ENCODE data around the gene SCN1B.
A peak's percentile ranks its signal among the peaks of the same experiment; 100 is the strongest.

SCN1B gene

GRCh38 chr19:35066121-35066520, 35.9 kb downstream of the SCN1B start:
- DNase-seq (ENCODE audit: extremely low spot score), result no peak
- TF ChIP-seq L3MBTL2 (conservative IDR thresholded peaks at IDR 0.05) (no peak), BHLHE40 (IDR thresholded peaks at IDR 0.05; ENCODE audit: borderline replicate concordance) (no peak), SP1 (IDR thresholded peaks at IDR 0.05) (no peak)
- POLR2A ChIA-PET, result interaction anchor here (0.8 kb wide), 1 partner anchor 10 kb away, joined by 3 read pairs; no protein-coding TSS in a partner anchor
- CTCF ChIA-PET, result interaction anchor here (0.7 to 1.7 kb wide), 6 partner anchors 11 to 70 kb away, joined by 3 to 5 read pairs (median 3); no protein-coding TSS in a partner anchor

- CTCF ChIA-PET, result interaction anchor here (0.6 to 1.7 kb wide), 11 partner anchors 11 to 286 kb away, joined by 3 to 5 read pairs (median 3); no protein-coding TSS in a partner anchor
- POLR2A ChIA-PET, result interaction anchor here (0.7 to 0.8 kb wide), 2 partner anchors 11 to 67 kb away, joined by 3 read pairs; no protein-coding TSS in a partner anchor
- DNase-seq (ENCODE audit: extremely low spot score), result peak; percentile 80
- no peak for TF ChIP-seq ELF4 (IDR thresholded peaks at IDR 0.05)
- no peak for TF ChIP-seq TARDBP (IDR thresholded peaks at IDR 0.05)
- no peak for TF ChIP-seq FOXM1 (IDR thresholded peaks at IDR 0.05; ENCODE audit: borderline replicate concordance)
- TF ChIP-seq ZNF384 (IDR thresholded peaks at IDR 0.05), result peak; percentile 57; the same call in 1 of the 2 replicates
- TF ChIP-seq L3MBTL2 (conservative IDR thresholded peaks at IDR 0.05), result peak; percentile 38; the same call in 1 of the 2 replicates
- TF ChIP-seq SUZ12 (IDR thresholded peaks at IDR 0.05), result no peak
These were observed 36.7 kb downstream of the SCN1B start for GRCh38 chr19:35066691-35067563.

GRCh38 chr19:35068941-35069634, 38.8 kb downstream of the SCN1B start:
- TF ChIP-seq SP1 (IDR thresholded peaks at IDR 0.05), result no peak
- POLR2A ChIA-PET, result no interaction called here
- no peak for DNase-seq (ENCODE audit: extremely low spot score)
- CTCF ChIA-PET, result interaction anchor here (0.8 kb wide), 1 partner anchor 20 kb away, joined by 4 read pairs; no protein-coding TSS in a partner anchor

- POLR2A ChIA-PET, result no interaction called here
- no peak for TF ChIP-seq ELF4 (IDR thresholded peaks at IDR 0.05)
- no peak for TF ChIP-seq FOXM1 (IDR thresholded peaks at IDR 0.05; ENCODE audit: borderline replicate concordance)
- TF ChIP-seq HDGF (IDR thresholded peaks at IDR 0.05; ENCODE audit: borderline replicate concordance), result no peak
- no peak for TF ChIP-seq TARDBP (IDR thresholded peaks at IDR 0.05)
- TF ChIP-seq PKNOX1 (IDR thresholded peaks at IDR 0.05), result no peak
- no peak for TF ChIP-seq SP1 (IDR thresholded peaks at IDR 0.05)
- no peak for TF ChIP-seq NFRKB (IDR thresholded peaks at IDR 0.05)
- no peak for TF ChIP-seq BHLHE40 (IDR thresholded peaks at IDR 0.05; ENCODE audit: borderline replicate concordance)
- no peak for TF ChIP-seq ZNF384 (IDR thresholded peaks at IDR 0.05)
- TF ChIP-seq SUZ12 (IDR thresholded peaks at IDR 0.05), result no peak
- TF ChIP-seq FOXK2 (IDR thresholded peaks at IDR 0.05), result no peak
- no peak for TF ChIP-seq CTBP1 (IDR thresholded peaks at IDR 0.05; ENCODE audit: borderline replicate concordance)
- TF ChIP-seq LEF1 (IDR thresholded peaks at IDR 0.05; ENCODE audit: borderline replicate concordance), result no peak
- TF ChIP-seq L3MBTL2 (conservative IDR thresholded peaks at IDR 0.05), result no peak
- no peak for TF ChIP-seq FOXA1 (IDR thresholded peaks at IDR 0.05)
- TF ChIP-seq ARNT (IDR thresholded peaks at IDR 0.05), result no peak
- CTCF ChIA-PET, result no interaction called here
- DNase-seq (ENCODE audit: extremely low spot score), result no peak
These were observed 39.4 kb downstream of the SCN1B start for GRCh38 chr19:35069696-35070095.

GRCh38 chr19:35070471-35070870, 40.2 kb downstream of the SCN1B start:
- no peak for TF ChIP-seq LEF1 (IDR thresholded peaks at IDR 0.05; ENCODE audit: borderline replicate concordance)
- no peak for TF ChIP-seq ELF4 (IDR thresholded peaks at IDR 0.05)
- TF ChIP-seq ARNT (IDR thresholded peaks at IDR 0.05), result no peak
- TF ChIP-seq CTBP1 (IDR thresholded peaks at IDR 0.05; ENCODE audit: borderline replicate concordance), result no peak
- no peak for TF ChIP-seq TARDBP (IDR thresholded peaks at IDR 0.05)
- TF ChIP-seq SUZ12 (IDR thresholded peaks at IDR 0.05), result no peak
- no peak for TF ChIP-seq FOXA1 (IDR thresholded peaks at IDR 0.05)
- no peak for TF ChIP-seq FOXK2 (IDR thresholded peaks at IDR 0.05)
- no peak for TF ChIP-seq FOXM1 (IDR thresholded peaks at IDR 0.05; ENCODE audit: borderline replicate concordance)
- TF ChIP-seq BHLHE40 (IDR thresholded peaks at IDR 0.05; ENCODE audit: borderline replicate concordance), result no peak
- no peak for TF ChIP-seq SP1 (IDR thresholded peaks at IDR 0.05)
- TF ChIP-seq PKNOX1 (IDR thresholded peaks at IDR 0.05), result no peak
- no peak for TF ChIP-seq HDGF (IDR thresholded peaks at IDR 0.05; ENCODE audit: borderline replicate concordance)
- TF ChIP-seq ZNF384 (IDR thresholded peaks at IDR 0.05), result no peak
- TF ChIP-seq NFRKB (IDR thresholded peaks at IDR 0.05), result no peak
- no peak for TF ChIP-seq L3MBTL2 (conservative IDR thresholded peaks at IDR 0.05)
- CTCF ChIA-PET, result interaction anchor here (0.7 kb wide), 1 partner anchor 278 kb away, joined by 4 read pairs; no protein-coding TSS in a partner anchor
- DNase-seq (ENCODE audit: extremely low spot score), result no peak
- POLR2A ChIA-PET, result no interaction called here

- DNase-seq (ENCODE audit: extremely low spot score), result no peak
- ChIA-PET POLR2A (no interaction called here), CTCF (no interaction called here)
- TF ChIP-seq ELF4 (IDR thresholded peaks at IDR 0.05) (no peak), BHLHE40 (IDR thresholded peaks at IDR 0.05; ENCODE audit: borderline replicate concordance) (no peak), ZNF384 (IDR thresholded peaks at IDR 0.05) (no peak), LEF1 (IDR thresholded peaks at IDR 0.05; ENCODE audit: borderline replicate concordance) (no peak), HDGF (IDR thresholded peaks at IDR 0.05; ENCODE audit: borderline replicate concordance) (no peak), CTBP1 (IDR thresholded peaks at IDR 0.05; ENCODE audit: borderline replicate concordance) (no peak), TARDBP (IDR thresholded peaks at IDR 0.05) (no peak), SUZ12 (IDR thresholded peaks at IDR 0.05) (no peak)
These were observed 43.2 kb downstream of the SCN1B start for GRCh38 chr19:35073516-35073915.

Measured in HEK293T (cell line).